K562 (cell line): ENCODE measurements around the gene UBXN1.

ENCODE experiments used
- ATF7 ChIP-seq: fragments of 450-650 bp; IDR thresholded peaks from 2 replicates; pipeline ENCODE4 v1.7.1; 2014; ENCODE audit warnings: mild to moderate bottlenecking, moderate library complexity
- CREB1 ChIP-seq, 2 experiments: sonication (generic) in 1 of 2; formaldehyde crosslinking in 1 of 2; IDR thresholded peaks; 2 replicates each; pipeline versions ENCODE4 v1.6.1 to v1.8.0; 2012 to 2022; ENCODE audit warnings: inconsistent platforms in 1 of 2, mild to moderate bottlenecking in 1 of 2, missing genetic modification reagents in 1 of 2, moderate library complexity in 1 of 2
- CREB3 ChIP-seq: fragments of 450-650 bp; conservative IDR thresholded peaks from 2 replicates; pipeline ENCODE4 v1.6.1; 2016; ENCODE audit warnings: missing genetic modification characterization, low read depth, mild to moderate bottlenecking, missing compliant biosample characterization, moderate library complexity
- CTCF ChIP-seq, 3 experiments: IDR thresholded peaks in 2 of 3; conservative IDR thresholded peaks in 1 of 3; 2 replicates each; pipeline ENCODE4 v1.5.1; 2011 to 2012; ENCODE audit warnings: low read length in 3 of 3, mild to moderate bottlenecking in 3 of 3, control low read depth in 2 of 3, improper control_type of control experiment in 1 of 3, inconsistent platforms in 1 of 3, low read depth in 1 of 3, mixed read lengths in 1 of 3, moderate library complexity in 1 of 3; ENCODE audit not compliant: insufficient read depth in 2 of 3
- E2F4 ChIP-seq: sonication (generic); formaldehyde crosslinking; IDR thresholded peaks from 2 replicates; pipeline ENCODE4 v1.8.0; 2022; ENCODE audit warnings: mild to moderate bottlenecking, low read depth, missing genetic modification reagents
- EP300 ChIP-seq: IDR thresholded peaks from 2 replicates; pipeline ENCODE4 v1.6.1; 2012; ENCODE audit warnings: low read length, improper control_type of control experiment
- HDAC6 ChIP-seq: IDR thresholded peaks from 2 replicates; pipeline ENCODE4 v1.6.1; 2012; ENCODE audit warnings: low read depth, mild to moderate bottlenecking, control low read depth, inconsistent platforms, low read length, moderate library complexity
- POLR2A ChIP-seq: fragments of 450-650 bp; conservative IDR thresholded peaks from 2 replicates; pipeline ENCODE4 v1.6.1; 2016
- TAF1 ChIP-seq: IDR thresholded peaks from 2 replicates; pipeline ENCODE4 v1.6.1; 2011; ENCODE audit warnings: mild to moderate bottlenecking, low read length, moderate library complexity; ENCODE audit not compliant: insufficient read depth, control insufficient read depth, severe bottlenecking; ENCODE audit errors: extremely low read depth
- ZFP30 ChIP-seq: fragments of 250-450 bp; sonication (Bioruptor Pico); IDR thresholded peaks from 2 replicates; pipeline ENCODE4 v1.8.0; 2022; ENCODE audit warnings: moderate library complexity, mild to moderate bottlenecking, inconsistent platforms, borderline replicate concordance
- ZNF232 ChIP-seq: sonication (generic); formaldehyde crosslinking; IDR thresholded peaks from 2 replicates; pipeline ENCODE4 v1.8.0; 2022; ENCODE audit warnings: mild to moderate bottlenecking, missing genetic modification reagents
- ZNF274 ChIP-seq: IDR thresholded peaks from 2 replicates; pipeline ENCODE4 v1.6.1; 2011; ENCODE audit warnings: low read depth, mild to moderate bottlenecking, low read length, moderate library complexity, borderline replicate concordance
- TF ChIP-seq, protein P1 (sequence below): fragments of 450-650 bp; IDR thresholded peaks from 2 replicates; pipeline ENCODE4 v1.6.1; 2016

DNA sequence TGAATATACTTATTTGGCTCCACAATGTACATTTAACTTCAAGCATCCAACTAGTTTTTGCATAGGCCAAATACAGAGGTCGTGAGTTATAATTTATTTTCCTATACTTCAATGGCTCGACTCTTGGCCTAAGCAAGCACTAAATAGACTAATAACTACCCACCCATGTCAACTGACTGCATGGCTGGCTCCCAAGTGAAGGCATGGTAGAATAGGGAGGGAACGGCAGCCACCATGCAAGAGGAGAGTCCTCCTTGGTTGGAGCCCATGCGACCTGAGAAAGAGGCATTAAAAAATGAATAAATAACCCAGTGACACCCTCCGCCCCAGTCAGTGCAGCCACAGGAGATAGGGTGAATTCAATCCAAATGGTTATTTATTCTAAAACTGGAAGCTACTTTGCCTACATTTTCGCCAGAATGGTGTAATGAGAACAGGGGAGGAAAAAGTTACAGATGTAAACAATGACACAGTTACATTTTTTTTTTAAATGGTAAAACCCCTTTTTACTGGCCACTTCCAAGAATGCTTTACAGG, 33.5 kb upstream of the UBXN1 start:
- TF ChIP-seq, protein P1, sequence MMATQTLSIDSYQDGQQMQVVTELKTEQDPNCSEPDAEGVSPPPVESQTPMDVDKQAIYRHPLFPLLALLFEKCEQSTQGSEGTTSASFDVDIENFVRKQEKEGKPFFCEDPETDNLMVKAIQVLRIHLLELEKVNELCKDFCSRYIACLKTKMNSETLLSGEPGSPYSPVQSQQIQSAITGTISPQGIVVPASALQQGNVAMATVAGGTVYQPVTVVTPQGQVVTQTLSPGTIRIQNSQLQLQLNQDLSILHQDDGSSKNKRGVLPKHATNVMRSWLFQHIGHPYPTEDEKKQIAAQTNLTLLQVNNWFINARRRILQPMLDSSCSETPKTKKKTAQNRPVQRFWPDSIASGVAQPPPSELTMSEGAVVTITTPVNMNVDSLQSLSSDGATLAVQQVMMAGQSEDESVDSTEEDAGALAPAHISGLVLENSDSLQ: no peak
- TF ChIP-seq CTCF (IDR thresholded peaks at IDR 0.05 in 2 of 3, conservative IDR thresholded peaks at IDR 0.05 in 1 of 3; ENCODE audit: insufficient read depth in 2 of 3, low read depth in 1 of 3, low read length in 3 of 3) (no peak), ATF7 (no peak), E2F4 (CRISPR knock-in tag) (no peak), TAF1 (no peak), HDAC6 (no peak), ZFP30 (CRISPR knock-in tag) (no peak), EP300 (no peak), CREB3 (tag) (no peak), POLR2A (no peak), CREB1 (IDR thresholded peaks at IDR 0.05) (no peak), CREB1 (CRISPR knock-in tag; IDR thresholded peaks at IDR 0.05) (no peak), ZNF274 (no peak), ZNF232 (CRISPR knock-in tag) (no peak)
